ENCODE measurements around the gene CHD5. TPM values are rescaled to one million over a fixed set of nuclear protein-coding genes. Genes with fewer than 3 reads are reported as not detected.

The CHD5 gene
- total and polyA plus RNA-seq, 2 of the 13 experiments (the other 11 are each of a cell fraction or from before 2014, with no cell fraction given), result 0.02 to 0.21 TPM

GRCh38 chr1:6199298-6200187 is 19.4 kb upstream of the CHD5 start, which contains the start of gene RPL22 (continued):
- peak; percentile 99 for TF ChIP-seq YEATS4 (CRISPR knock-in tag; IDR thresholded peaks at IDR 0.05; ENCODE audit: borderline replicate concordance)
- TF ChIP-seq KDM2A (CRISPR knock-in tag; IDR thresholded peaks at IDR 0.05; ENCODE audit: borderline replicate concordance, low read depth), result peak; percentile 95
- 0 out of 2 replicates have a peak, but pooled peaks have one; percentile 25 for TF ChIP-seq ZSCAN30 (CRISPR knock-in tag; IDR thresholded peaks at IDR 0.05)
- TF ChIP-seq ZNF430 (CRISPR knock-in tag; IDR thresholded peaks at IDR 0.05), result no peak; the same call in none of the 2 replicates
- no peak for TF ChIP-seq TBL1XR1 (IDR thresholded peaks at IDR 0.05; ENCODE audit: borderline replicate concordance, low read length, partially characterized antibody)
- TF ChIP-seq CHD4 (IDR thresholded peaks at IDR 0.05; ENCODE audit: borderline replicate concordance, low read length), result no peak
- TF ChIP-seq GMEB2 (CRISPR knock-in tag; IDR thresholded peaks at IDR 0.05; ENCODE audit: low read depth), result peak; percentile 95
- no peak for TF ChIP-seq ZNF674 (CRISPR knock-in tag; IDR thresholded peaks at IDR 0.05; ENCODE audit: low read depth)
- TF ChIP-seq DPF2 (CRISPR knock-in tag; IDR thresholded peaks at IDR 0.05; ENCODE audit: borderline replicate concordance, low read depth), result no peak
- peak; percentile 92; the same call in 1 of the 2 replicates for TF ChIP-seq TBX3 (IDR thresholded peaks at IDR 0.05; ENCODE audit: borderline replicate concordance)
- peak; percentile 91 for TF ChIP-seq BRD4 (CRISPR knock-in tag; IDR thresholded peaks at IDR 0.05)
- TF ChIP-seq HOXA3 (CRISPR knock-in tag; IDR thresholded peaks at IDR 0.05), result peak; percentile 95
- no peak for TF ChIP-seq CENPBD1 (CRISPR knock-in tag; IDR thresholded peaks at IDR 0.05; ENCODE audit: borderline replicate concordance, low read depth)
- no peak for TF ChIP-seq ZNF383 (CRISPR knock-in tag; IDR thresholded peaks at IDR 0.05; ENCODE audit: borderline replicate concordance)
- peak; percentile 88; the same call in 1 of the 2 replicates for TF ChIP-seq UBTF (CRISPR knock-in tag; IDR thresholded peaks at IDR 0.05)
- no peak for TF ChIP-seq MZF1 (CRISPR knock-in tag; IDR thresholded peaks at IDR 0.05; ENCODE audit: borderline replicate concordance)
- no peak for TF ChIP-seq NFATC3 (CRISPR knock-in tag; IDR thresholded peaks at IDR 0.05)
- TF ChIP-seq SMARCC2 (IDR thresholded peaks at IDR 0.05), result no peak
- TF ChIP-seq BORCS8-MEF2B (CRISPR knock-in tag; IDR thresholded peaks at IDR 0.05), result peak; percentile 91
- TF ChIP-seq PRDM10 (CRISPR knock-in tag; IDR thresholded peaks at IDR 0.05; ENCODE audit: low read depth), result peak; percentile 100
- peak; percentile 82 for TF ChIP-seq FOXA3 (CRISPR knock-in tag; IDR thresholded peaks at IDR 0.05)

Data from HepG2 (cell line).